C4-2B (cell line): ENCODE data around the gene FRAS1.
"Not testable (repeated sequence)": the region's sequence is repeated elsewhere in the genome, so short reads cannot be mapped to it uniquely, and the experiment has no call there.

Source experiments
- CTCF ChIP-seq: fragments of 450-650 bp; conservative IDR thresholded peaks from 2 replicates; pipeline ENCODE4 v1.5.1; 2017; ENCODE audit warnings: mild to moderate bottlenecking
- ZFX ChIP-seq: fragments of 450-650 bp; IDR thresholded peaks from 2 replicates; pipeline ENCODE4 v1.6.1; 2017

GRCh38 chr4:78275450-78275849, 218.3 kb downstream of the FRAS1 start:
- TF ChIP-seq CTCF, ZFX: not testable (repeated sequence)
